Activated CD8-positive, alpha-beta memory T cell treated with anti-CD3 and anti-CD28 coated beads, Interleukin-2, amount 10 ng/mL, durations not matched to agents 7 days and 5 days (primary cell): ENCODE measurements around the gene AKAP13. TPM values are rescaled to one million over a fixed set of nuclear protein-coding genes. Genes with fewer than 3 reads are reported as not detected.
A peak's percentile ranks its signal among the peaks of the same experiment; 100 is the strongest.
"Not testable (repeated sequence)": the region's sequence is repeated elsewhere in the genome, so short reads cannot be mapped to it uniquely, and the experiment has no call there.

Experiments used
- ATAC-seq: fragments of 150-1000 bp; cut with Tn5 transposase; one replicate; pipeline ENCODE4 v1.10.0; 2021; ENCODE audit warnings: moderate library complexity
- CTCF ChIA-PET: fragments of 350-600 bp; sonication (Branson Sonifier 250); formaldehyde crosslinking; loops from one replicate; lab custom pipeline; 2021; ENCODE audit warnings: antibody characterized with exemption; lab: Charles Lee
- DNase-seq: peaks from one replicate; pipeline ENCODE4 v3.0.0-alpha.2; 2020
- H3K27ac Mint-ChIP-seq: one replicate; pipeline ENCODE4 v1.8.0; 2021; ENCODE audit warnings: mild to moderate bottlenecking, mixed read lengths
- H3K27me3 Mint-ChIP-seq: one replicate; pipeline ENCODE4 v1.8.0; 2021; ENCODE audit warnings: mixed read lengths
- H3K36me3 Mint-ChIP-seq: one replicate; pipeline ENCODE4 v1.8.0; 2021; ENCODE audit warnings: mild to moderate bottlenecking, mixed read lengths
- H3K4me1 Mint-ChIP-seq: one replicate; pipeline ENCODE4 v1.8.0; 2021; ENCODE audit warnings: mixed read lengths
- H3K4me3 Mint-ChIP-seq: one replicate; pipeline ENCODE4 v1.8.0; 2021; ENCODE audit warnings: mild to moderate bottlenecking, moderate library complexity, mixed read lengths
- H3K9me3 Mint-ChIP-seq: one replicate; pipeline ENCODE4 v1.8.0; 2022; ENCODE audit warnings: low read depth, mixed read lengths
- total RNA-seq, 2 experiments: library from RNA; stranded (reverse); gene quantifications; one replicate each; pipeline ENCODE4 v1.2.3, GENCODE V29; 2021

Gene AKAP13
- total RNA-seq, 2 experiments from 2014 or later = 150 to 172 TPM

- peaks cover 57% of the 10 kb centered on the region for H3K4me1 Mint-ChIP-seq
- DNase-seq (no peak), ATAC-seq (no peak)
- CTCF ChIA-PET = interaction anchor here (1.0 kb wide), 1 partner anchor 24 kb away, joined by 3 read pairs; no protein-coding TSS in a partner anchor
- no peak overlapping the region for H3K4me3 Mint-ChIP-seq
- no peak overlapping the region for H3K27ac Mint-ChIP-seq
- no peaks in the 10 kb centered on the region for H3K9me3 Mint-ChIP-seq
- H3K36me3 Mint-ChIP-seq = peaks cover 43% of the 10 kb centered on the region
- H3K27me3 Mint-ChIP-seq = no peaks in the 10 kb centered on the region
Observed at GRCh38 chr15:85642065-85642692, 261.8 kb downstream of the AKAP13 start.

- peaks cover 43% of the 10 kb centered on the region for H3K36me3 Mint-ChIP-seq
- no peak overlapping the region for H3K4me3 Mint-ChIP-seq
- no peak for DNase-seq
- peaks cover 58% of the 10 kb centered on the region for H3K4me1 Mint-ChIP-seq
- CTCF ChIA-PET = interaction anchor here (1.2 kb wide), 1 partner anchor 229 kb away, joined by 3 read pairs; no protein-coding TSS in a partner anchor
- H3K9me3 Mint-ChIP-seq = no peaks in the 10 kb centered on the region
- no peaks in the 10 kb centered on the region for H3K27me3 Mint-ChIP-seq
- ATAC-seq = no peak
- H3K27ac Mint-ChIP-seq = no peak overlapping the region
Observed at GRCh38 chr15:85642693-85643066, 262.3 kb downstream of the AKAP13 start.

GRCh38 chr15:85646538-85647091 is 266.2 kb downstream of the AKAP13 start:
- H3K4me3 Mint-ChIP-seq = peak overlapping the region; percentile 53
- peaks cover 33% of the 10 kb centered on the region for H3K36me3 Mint-ChIP-seq
- DNase-seq (peak; percentile 81), ATAC-seq (peak; percentile 81)
- H3K27me3 Mint-ChIP-seq = no peaks in the 10 kb centered on the region
- CTCF ChIA-PET = interaction anchor here (0.7 to 3.7 kb wide), 16 partner anchors 8 to 350 kb away, joined by 3 to 27 read pairs (median 5); no protein-coding TSS in a partner anchor
- H3K4me1 Mint-ChIP-seq = peaks cover 59% of the 10 kb centered on the region
- no peaks in the 10 kb centered on the region for H3K9me3 Mint-ChIP-seq
- peak overlapping the region; percentile 90 for H3K27ac Mint-ChIP-seq

- H3K4me1 Mint-ChIP-seq = peaks cover 50% of the 10 kb centered on the region
- peaks cover 37% of the 10 kb centered on the region for H3K36me3 Mint-ChIP-seq
- no peaks in the 10 kb centered on the region for H3K27me3 Mint-ChIP-seq
- peak overlapping the region; percentile 21 for H3K4me3 Mint-ChIP-seq
- ATAC-seq = peak; percentile 38
- H3K9me3 Mint-ChIP-seq = no peaks in the 10 kb centered on the region
- peak overlapping the region; percentile 88 for H3K27ac Mint-ChIP-seq
- DNase-seq = peak; percentile 72
- CTCF ChIA-PET = interaction anchor here (1.1 to 2.2 kb wide), 2 partner anchors 11 to 67 kb away, joined by 3 to 8 read pairs; no protein-coding TSS in a partner anchor
Observed at GRCh38 chr15:85649372-85649771, 269.0 kb downstream of the AKAP13 start.

GRCh38 chr15:85651548-85651947 is 271.1 kb downstream of the AKAP13 start:
- Mint-ChIP-seq H3K4me3 (no peak overlapping the region), H3K27me3 (no peaks in the 10 kb centered on the region), H3K27ac (no peak overlapping the region), H3K9me3 (no peaks in the 10 kb centered on the region), H3K4me1 (peaks cover 31% of the 10 kb centered on the region), H3K36me3 (peaks cover 34% of the 10 kb centered on the region)
- DNase-seq = no peak
- no peak for ATAC-seq
- CTCF ChIA-PET = no interaction called here

GRCh38 chr15:85652457-85652856 is 272.1 kb downstream of the AKAP13 start:
- Mint-ChIP-seq H3K36me3 (peaks cover 31% of the 10 kb centered on the region), H3K4me1 (peaks cover 23% of the 10 kb centered on the region), H3K4me3 (no peak overlapping the region), H3K27me3 (no peaks in the 10 kb centered on the region), H3K27ac (no peak overlapping the region), H3K9me3 (no peaks in the 10 kb centered on the region)
- ATAC-seq = no peak
- CTCF ChIA-PET = no interaction called here
- DNase-seq = no peak

- Mint-ChIP-seq H3K4me3 (no peak overlapping the region), H3K36me3 (peaks cover 45% of the 10 kb centered on the region), H3K4me1 (peaks cover 2% of the 10 kb centered on the region), H3K27me3 (no peaks in the 10 kb centered on the region), H3K9me3 (no peaks in the 10 kb centered on the region), H3K27ac (no peak overlapping the region)
- CTCF ChIA-PET = interaction anchor here (0.9 to 1.7 kb wide), 2 partner anchors 11 to 36 kb away, joined by 3 to 5 read pairs; no protein-coding TSS in a partner anchor
- ATAC-seq = no peak
- no peak for DNase-seq
Observed at GRCh38 chr15:85657132-85657531, 276.7 kb downstream of the AKAP13 start.

- Mint-ChIP-seq H3K9me3 (no peaks in the 10 kb centered on the region), H3K4me3 (no peak overlapping the region), H3K27me3 (no peaks in the 10 kb centered on the region), H3K4me1 (peaks cover 5% of the 10 kb centered on the region), H3K36me3 (peaks cover 48% of the 10 kb centered on the region), H3K27ac (no peak overlapping the region)
- ATAC-seq (no peak), DNase-seq (no peak)
- CTCF ChIA-PET = interaction anchor here (0.8 kb wide), 1 partner anchor 9 kb away, joined by 3 read pairs; no protein-coding TSS in a partner anchor
Observed at GRCh38 chr15:85658816-85659215, 278.4 kb downstream of the AKAP13 start.

GRCh38 chr15:85661859-85662258 is 281.5 kb downstream of the AKAP13 start:
- CTCF ChIA-PET = interaction anchor here (1.0 kb wide), 1 partner anchor 16 kb away, joined by 3 read pairs; no protein-coding TSS in a partner anchor
- DNase-seq = no peak
- Mint-ChIP-seq H3K9me3 (no peaks in the 10 kb centered on the region), H3K4me3 (no peak overlapping the region), H3K27ac (no peak overlapping the region), H3K36me3 (peaks cover 66% of the 10 kb centered on the region), H3K4me1 (peaks cover 12% of the 10 kb centered on the region), H3K27me3 (no peaks in the 10 kb centered on the region)
- no peak for ATAC-seq

GRCh38 chr15:85665677-85666076 is 285.3 kb downstream of the AKAP13 start:
- H3K27me3 Mint-ChIP-seq, H3K27ac Mint-ChIP-seq, CTCF ChIA-PET, H3K4me3 Mint-ChIP-seq, H3K9me3 Mint-ChIP-seq, DNase-seq, ATAC-seq: not testable (repeated sequence)
- Mint-ChIP-seq H3K4me1 (peaks cover 27% of the 10 kb centered on the region), H3K36me3 (peaks cover 68% of the 10 kb centered on the region)

- peaks cover 24% of the 10 kb centered on the region for H3K4me1 Mint-ChIP-seq
- ATAC-seq (peak; percentile 94), DNase-seq (peak; percentile 83)
- H3K27me3 Mint-ChIP-seq = no peaks in the 10 kb centered on the region
- CTCF ChIA-PET = interaction anchor here (0.6 to 1.9 kb wide), 10 partner anchors 8 to 49 kb away, joined by 3 to 7 read pairs (median 3); no protein-coding TSS in a partner anchor
- peak overlapping the region; percentile 54 for H3K4me3 Mint-ChIP-seq
- peaks cover 70% of the 10 kb centered on the region for H3K36me3 Mint-ChIP-seq
- no peaks in the 10 kb centered on the region for H3K9me3 Mint-ChIP-seq
- peak overlapping the region; percentile 94 for H3K27ac Mint-ChIP-seq
Observed at GRCh38 chr15:85667491-85668424, 287.4 kb downstream of the AKAP13 start.

GRCh38 chr15:85671156-85671555 is 290.8 kb downstream of the AKAP13 start:
- DNase-seq (no peak), ATAC-seq (no peak)
- Mint-ChIP-seq H3K27ac (peak overlapping the region; percentile 54), H3K4me1 (peaks cover 22% of the 10 kb centered on the region), H3K9me3 (no peaks in the 10 kb centered on the region), H3K4me3 (no peak overlapping the region), H3K36me3 (peaks cover 59% of the 10 kb centered on the region), H3K27me3 (no peaks in the 10 kb centered on the region)
- CTCF ChIA-PET = interaction anchor here (0.6 kb wide), 1 partner anchor 9 kb away, joined by 4 read pairs; no protein-coding TSS in a partner anchor
